DMS53 treated with DMSO at 0.1 percent for 48 hours (cell line): ENCODE measurements around the gene RIBC2.
"Not testable (repeated sequence)": the region's sequence is repeated elsewhere in the genome, so short reads cannot be mapped to it uniquely, and the experiment has no call there.

Experiments used
- DNase-seq: peaks from one replicate; lab custom pipeline; 2025; ENCODE audit not compliant: unreplicated experiment; lab: John Stamatoyannopoulos, UW

Gene RIBC2

GRCh38 chr22:45424241-45424731, 10.8 kb downstream of the RIBC2 start:
- no peak for DNase-seq

DNA sequence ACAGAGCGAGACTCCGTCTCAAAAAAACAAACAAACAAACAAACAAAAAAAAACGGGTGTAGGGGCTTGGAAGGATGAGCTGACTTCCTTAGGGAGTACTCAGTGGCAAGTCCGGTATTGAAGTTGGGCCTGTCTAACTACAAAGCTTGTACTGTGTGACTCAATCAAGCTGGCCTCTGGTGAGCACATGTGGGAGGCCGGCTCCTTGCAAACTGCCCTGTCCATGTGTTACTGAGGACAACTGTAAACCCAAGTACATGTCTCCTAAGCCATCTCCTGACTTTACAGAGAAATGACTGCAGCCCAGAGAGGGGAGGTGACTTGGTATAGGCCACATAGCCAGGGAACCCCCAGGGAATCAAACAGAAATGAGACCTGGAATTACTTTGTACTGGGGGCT, 11.6 kb downstream of the RIBC2 start:
- no peak for DNase-seq

DNA sequence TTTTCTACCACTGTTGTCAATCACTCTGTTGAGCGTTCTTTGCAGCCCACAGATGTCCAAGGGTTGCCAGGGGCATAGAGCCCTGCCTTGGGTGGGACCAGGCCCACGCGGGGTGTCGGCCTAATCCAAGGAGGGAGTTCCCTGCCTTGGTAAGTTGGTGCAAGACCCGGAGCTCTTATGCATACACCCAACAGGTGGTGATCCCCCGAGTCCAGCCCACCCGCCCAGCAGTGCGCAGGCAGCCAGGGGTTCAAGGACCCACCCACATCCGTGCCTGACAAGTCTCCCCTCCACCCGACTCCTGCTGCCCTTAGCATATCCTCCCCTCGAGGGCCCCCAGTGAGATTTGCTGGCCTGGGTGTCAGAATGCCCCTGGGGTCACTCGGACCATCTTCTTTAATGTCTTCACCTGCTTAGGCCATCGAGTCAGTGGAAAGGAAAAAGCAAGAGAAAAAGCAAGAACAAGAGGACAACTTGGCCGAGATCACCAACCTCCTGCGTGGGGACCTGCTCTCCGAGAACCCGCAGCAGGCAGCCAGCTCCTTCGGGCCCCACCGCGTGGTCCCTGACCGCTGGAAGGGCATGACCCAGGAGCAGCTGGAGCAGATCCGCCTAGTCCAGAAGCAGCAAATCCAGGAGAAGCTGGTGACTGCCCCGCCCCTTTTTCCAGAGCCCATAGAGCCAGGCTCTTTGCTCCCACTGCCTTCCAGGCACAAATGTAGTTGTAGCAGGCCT, 12.2 kb downstream of the RIBC2 start:
- no peak for DNase-seq

GRCh38 chr22:45426387-45426786, 12.9 kb downstream of the RIBC2 start:
- no peak for DNase-seq

DNA sequence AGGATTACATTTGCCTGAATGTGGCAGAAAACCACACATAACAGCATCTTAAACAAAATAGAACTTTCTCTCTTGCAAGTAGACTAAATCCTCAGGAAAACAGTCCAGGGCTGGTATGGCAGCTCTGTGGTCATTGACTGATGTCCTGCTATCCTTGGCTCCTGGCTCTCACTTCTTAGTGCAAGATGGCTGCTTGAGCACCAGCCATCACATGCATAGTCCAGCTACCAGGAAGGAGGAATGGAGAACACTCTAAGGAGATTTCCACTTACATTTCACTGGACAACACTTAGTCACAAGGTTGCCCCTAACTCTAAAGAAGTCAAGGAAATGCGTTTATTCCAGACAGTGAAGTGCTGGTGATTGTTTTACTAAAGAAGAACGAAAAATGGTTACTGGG, 13.6 kb downstream of the RIBC2 start:
- no peak for DNase-seq

DNA sequence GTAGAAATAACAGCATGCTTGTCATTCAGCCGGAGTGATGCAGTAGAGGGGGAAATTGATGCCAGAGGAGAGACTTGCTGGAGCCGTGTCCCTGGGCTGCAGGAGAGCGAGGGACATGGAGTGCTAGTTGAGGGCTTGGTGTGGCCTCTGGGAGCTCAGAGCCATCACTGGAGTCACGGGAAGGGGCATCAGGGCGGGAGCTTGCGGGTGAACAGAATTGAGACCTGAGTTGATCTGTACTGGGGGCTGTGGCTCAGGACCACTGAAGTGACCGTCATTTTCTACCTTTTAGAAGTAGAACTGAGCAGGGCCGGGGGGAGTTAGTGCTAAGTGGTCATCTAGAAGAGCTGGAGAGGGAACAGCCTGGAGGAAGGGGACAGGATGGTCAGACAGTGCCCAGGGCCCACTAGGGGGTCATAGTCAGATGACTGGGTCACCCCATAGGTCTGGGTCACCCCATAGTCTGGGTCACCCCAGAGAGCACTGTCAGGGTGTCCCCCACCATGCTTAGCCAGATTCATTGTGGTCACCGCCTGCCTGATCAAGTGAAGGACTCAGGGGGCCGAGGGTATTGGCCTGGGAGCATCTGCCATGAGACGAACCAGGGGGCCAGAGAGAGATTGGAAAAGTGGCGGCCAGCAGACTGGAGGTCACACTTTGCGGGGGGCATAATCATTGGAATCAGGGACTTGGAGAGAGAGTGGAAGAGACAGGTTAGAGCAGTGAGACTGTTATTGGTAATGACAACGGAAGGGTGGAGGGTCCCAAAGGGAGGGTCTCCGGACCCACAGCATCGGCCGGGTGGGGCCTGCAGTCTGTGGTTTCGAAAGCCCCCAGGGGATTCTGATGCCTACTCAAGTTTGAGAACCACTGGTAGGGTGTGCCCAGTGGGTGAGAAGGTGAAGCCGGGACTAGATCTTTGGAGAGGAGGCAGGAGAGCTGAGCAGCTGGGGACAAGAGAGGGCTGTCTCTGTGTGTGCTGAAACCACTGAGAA, 15.2 kb downstream of the RIBC2 start:
- no peak for DNase-seq

- DNase-seq, result no peak
These were observed 15.9 kb downstream of the RIBC2 start for GRCh38 chr22:45429424-45429823.

- no peak for DNase-seq
These were observed 16.7 kb downstream of the RIBC2 start for GRCh38 chr22:45429981-45430775.

DNA sequence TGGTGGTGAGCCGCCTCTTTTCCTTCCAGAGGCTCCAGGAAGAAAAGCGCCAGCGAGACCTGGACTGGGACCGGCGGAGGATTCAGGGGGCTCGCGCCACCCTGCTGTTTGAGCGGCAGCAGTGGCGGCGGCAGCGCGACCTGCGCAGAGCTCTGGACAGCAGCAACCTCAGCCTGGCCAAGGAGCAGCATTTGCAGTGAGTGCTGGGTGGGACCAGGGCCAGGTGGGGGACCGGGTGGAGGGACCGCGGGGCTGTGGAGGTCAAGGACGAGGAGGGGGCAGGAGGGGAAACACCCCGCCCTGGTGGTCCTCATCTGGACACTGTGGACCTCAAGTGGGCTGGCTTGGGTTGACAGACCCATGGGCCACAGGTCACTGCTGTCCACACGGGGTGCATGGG, 17.4 kb downstream of the RIBC2 start:
- DNase-seq, result no peak

DNA sequence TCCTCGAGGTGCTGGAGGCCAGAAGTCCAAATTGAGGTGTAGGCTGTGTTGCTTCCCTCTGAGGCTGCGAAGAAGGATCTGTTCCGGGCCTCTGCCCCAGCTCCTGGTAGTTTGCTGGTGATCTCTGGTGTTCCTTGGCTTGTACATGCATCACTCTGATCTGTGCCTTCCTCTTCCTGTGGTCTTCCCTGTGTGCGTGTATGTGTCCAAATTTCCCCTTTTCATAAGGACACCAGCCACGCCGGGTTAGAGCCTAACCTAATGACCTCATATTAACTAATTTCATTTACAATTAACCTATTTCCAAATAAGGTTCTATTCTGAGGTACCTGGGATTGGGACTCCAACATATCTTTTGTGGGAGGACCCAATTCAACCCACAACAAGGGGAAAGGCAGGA, 21.5 kb downstream of the RIBC2 start:
- no peak for DNase-seq

GRCh38 chr22:45435544-45436139, 22.1 kb downstream of the RIBC2 start:
- peak; percentile 64 for DNase-seq

GRCh38 chr22:45436871-45437517, 23.5 kb downstream of the RIBC2 start:
- DNase-seq, result not testable (repeated sequence)

- no peak for DNase-seq
These were observed 24.8 kb downstream of the RIBC2 start for GRCh38 chr22:45438336-45438735.

- DNase-seq, result not testable (repeated sequence)
These were observed 27.2 kb downstream of the RIBC2 start for GRCh38 chr22:45440688-45441087.

- DNase-seq, result peak; percentile 73
These were observed 27.6 kb downstream of the RIBC2 start for GRCh38 chr22:45441138-45441537.

GRCh38 chr22:45442116-45442515, 28.6 kb downstream of the RIBC2 start:
- no peak for DNase-seq

GRCh38 chr22:45444168-45444567, 30.7 kb downstream of the RIBC2 start:
- DNase-seq, result no peak

DNA sequence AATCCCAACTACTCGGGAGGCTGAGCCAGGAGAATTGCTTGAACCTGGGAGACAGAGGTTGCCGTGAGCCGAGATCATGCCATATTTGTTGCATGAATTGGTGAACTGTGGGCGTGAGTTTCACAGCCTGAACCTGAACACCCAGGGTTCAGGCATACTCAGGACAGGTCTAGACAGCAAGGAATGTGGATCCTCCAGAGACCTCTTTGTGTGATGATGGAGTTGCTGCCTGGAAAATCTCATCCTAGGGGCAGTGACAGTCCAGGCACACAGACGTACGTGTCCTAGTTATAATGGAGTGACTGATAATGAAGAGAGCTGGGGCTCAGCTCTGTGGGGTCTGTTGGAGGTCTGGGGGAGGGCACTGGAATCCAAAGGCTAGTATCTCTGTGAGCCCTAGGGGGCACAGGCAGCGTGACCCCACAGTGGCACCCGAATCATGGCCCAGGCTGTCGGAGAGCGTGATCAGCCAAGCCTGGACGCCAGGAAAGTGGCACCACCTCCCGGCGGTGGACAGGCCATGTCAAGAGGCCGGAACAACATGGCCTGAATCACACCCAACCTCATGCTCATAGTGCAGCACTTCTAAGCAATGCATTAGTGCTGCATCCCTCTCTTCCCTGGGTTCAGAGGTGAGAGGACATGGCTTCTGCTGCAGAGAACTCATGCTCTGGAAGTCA, 31.7 kb downstream of the RIBC2 start:
- no peak for DNase-seq

DNA sequence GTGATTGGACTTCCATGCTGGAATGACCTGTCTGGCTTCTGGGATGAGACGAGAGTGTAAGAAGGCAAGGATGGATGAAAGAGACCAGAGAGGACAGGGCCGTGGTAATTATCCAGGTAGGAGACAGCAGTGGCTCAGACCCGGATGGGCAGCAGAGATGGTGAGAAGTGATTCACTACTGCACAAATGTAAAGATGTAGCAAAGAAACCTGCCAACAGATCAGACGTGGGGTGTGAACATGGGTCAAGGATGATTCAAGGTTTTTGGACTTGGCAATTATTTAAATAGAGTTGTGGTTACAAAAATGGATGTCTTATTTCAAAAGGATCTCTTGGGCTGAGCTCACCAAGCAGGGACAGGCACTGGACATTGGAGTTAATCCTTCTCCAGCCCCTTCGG, 32.7 kb downstream of the RIBC2 start:
- DNase-seq, result no peak

- not testable (repeated sequence) for DNase-seq
These were observed 34.1 kb downstream of the RIBC2 start for GRCh38 chr22:45447596-45447995.
